Heart right ventricle (tissue), 16 donors: ENCODE results near the gene C3orf52. TPM values are rescaled to one million over a fixed set of nuclear protein-coding genes. Genes with fewer than 3 reads are reported as not detected.
"Not testable (repeated sequence)": the region's sequence is repeated elsewhere in the genome, so short reads cannot be mapped to it uniquely, and the experiment has no call there.

Experiments used
- ATAC-seq, 8 donors: fragments of 200-7000 bp; cut with Tn5 transposase; one replicate each; pipeline ENCODE4 v1.9.1; 2020; ENCODE audit warnings: mild to moderate bottlenecking in 8 of 8, moderate library complexity in 8 of 8, moderate number of reproducible peaks in 1 of 8
- DNase-seq, 2 donors: peaks; one replicate each; pipeline ENCODE4 v3.0.0-alpha.2; 2020
- H3K27ac ChIP-seq, 10 donors: fragments of 200-600 bp; sonication (generic) in 2 of 10; one replicate each; pipeline versions ENCODE4 v1.5.0 to v1.8.0; 2020 to 2022; ENCODE audit warnings: mild to moderate bottlenecking in 3 of 10
- H3K27me3 ChIP-seq, 7 donors: fragments of 200-600 bp; one replicate each; pipeline ENCODE4 v1.8.0; 2021 to 2022; ENCODE audit warnings: mild to moderate bottlenecking in 2 of 7
- H3K36me3 ChIP-seq, 9 donors: fragments of 200-600 bp; sonication (generic) in 1 of 9; one replicate each; pipeline versions ENCODE4 v1.5.0 to v1.8.0; 2020 to 2022; ENCODE audit warnings: mild to moderate bottlenecking in 2 of 9
- H3K4me1 ChIP-seq, 9 donors: fragments of 200-600 bp; sonication (generic) in 1 of 9; one replicate each; pipeline versions ENCODE4 v1.5.0 to v1.8.0; 2020 to 2022; ENCODE audit warnings: mild to moderate bottlenecking in 4 of 9
- H3K4me3 ChIP-seq, 10 donors: fragments of 200-600 bp; sonication (generic) in 2 of 10; one replicate each; pipeline versions ENCODE4 v1.5.0 to v1.8.0; 2020 to 2022; ENCODE audit warnings: mild to moderate bottlenecking in 7 of 10, moderate library complexity in 2 of 10
- H3K9me3 ChIP-seq, 11 donors: fragments of 200-600 bp in 10 of 11; sonication (generic) in 2 of 11; one replicate each; pipeline versions ENCODE4 v1.5.0 to v1.8.0; 2013 to 2022; ENCODE audit warnings: mild to moderate bottlenecking in 2 of 11, control low read depth in 1 of 11, moderate library complexity in 1 of 11
- CTCF ChIP-seq, 9 donors: fragments of 200-600 bp; sonication (generic) in 2 of 9; IDR thresholded peaks; one replicate each; pipeline versions ENCODE4 v1.5.0 to v1.8.0; 2021 to 2022; ENCODE audit warnings: antibody characterized with exemption in 9 of 9, mild to moderate bottlenecking in 5 of 9, moderate library complexity in 1 of 9
- WGBS, 2 donors: extraction: QIAGEN DNeasy Blood & Tissue Kit; methylation state at CpG; one replicate each; pipeline ENCODE4 v1.1.7; 2013; ENCODE audit warnings: inconsistent platforms in 1 of 2; 5-methylcytosine and 5-hydroxymethylcytosine counted together
- intact Hi-C, 10 donors: fragments of 100-400 bp; cut with DNase I; formaldehyde crosslinking; loops; one replicate each; pipeline versions ENCODE4 v1.11.1 to v1.14.2; 2022
- polyA plus RNA-seq, 2 donors: library from polyadenylated mRNA; stranded (reverse); fragments of 200-250 nt; gene quantifications; one replicate each; pipeline ENCODE4 v1.2.3, GENCODE V29; 2013
- total RNA-seq, 10 donors: library from RNA; stranded (reverse); fragmentation: NEBNext Ultra II Directional in 3 of 10; extraction: Animal tissue kit (Norgen Biotek cat#: 25700) in 3 of 10; gene quantifications; one replicate each; pipeline versions ENCODE4 v1.2.1 to v1.2.4, GENCODE V29; 2021 to 2023
- donor health status: Arrhythmogenic right ventricular cardiomyopathy.
- donor health status: ischemic (EF 13 %, LVEDD 7.1; RV severe dilation, severe dysfunction).
- donor health status: healthy with polysubstance abuse.
- donor health status: DM: no; HTN: yes; CAD: no.
- donor health status: DM: no; HTN: no; CAD: no.
- donor health status: ischemic (EF 25% LVEDD 6.9; RV normal size, moderate dysfunction).
- donor health status: ischemic (EF 25% LVEDD 5.7; RV mildly dilated, moderate dysfunction).
- donor health status: healthy.
- donor health status: DM: yes; HTN: yes; CAD: no.
- donor health status: Ischemic cardiomyopathy.
- donor health status: ischemic (EF 35%, LVEDD 5.7; RV mildly dilated, moderate dysfunction).
- donor health status: nonischemic (EF 11% LVEDD 7.7; RV severe dilation, severe dysfunction).
- donor health status: DM: yes; HTN: yes; CAD: no.
- donor health status: PGD.
- donor health status: ischemic (EF 29% LVEDD 5.4; RV normal size, mild dysfunction).
- donor health status: nonischemic (EF 23%, LVEDD 6.1; RV moderate dilation, normal function).

Gene C3orf52
- total and polyA plus RNA-seq, 12 donors, result 3.1 to 9.8 (median 5.0) TPM

- no peak for ATAC-seq
- Histone ChIP-seq H3K9me3 (no peaks in the 10 kb centered on the region), H3K4me1 (no peaks in the 10 kb centered on the region), H3K27ac (no peak overlapping the region), H3K27me3 (no peaks in the 10 kb centered on the region), H3K4me3 (no peak overlapping the region), H3K36me3 (no peaks in the 10 kb centered on the region)
- no peak for DNase-seq
- intact Hi-C loops, result no loop called here
- WGBS, 2 donors, result 61 to 66% methylated on average over 3 of the region's 3 CpGs
- no peak for TF ChIP-seq CTCF (IDR thresholded peaks at IDR 0.05)
These were observed 25.0 kb upstream of the C3orf52 start for GRCh38 chr3:112061152-112061551.

GRCh38 chr3:112072387-112073060 lies 13.7 kb upstream of the C3orf52 start:
- intact Hi-C loops, ATAC-seq, H3K27ac ChIP-seq, DNase-seq, H3K36me3 ChIP-seq, H3K4me3 ChIP-seq, H3K27me3 ChIP-seq, H3K4me1 ChIP-seq, H3K9me3 ChIP-seq: not testable (repeated sequence)
- WGBS, 2 donors, result 78 to 81% methylated on average over 8 of the region's 8 CpGs

GRCh38 chr3:112074006-112074405 lies 12.2 kb upstream of the C3orf52 start:
- no peak overlapping the region for H3K4me3 ChIP-seq
- intact Hi-C loops, result no loop called here
- peaks cover 0 to 10% (median 0%) of the 10 kb centered on the region in 9 donors for H3K4me1 ChIP-seq
- H3K27me3 ChIP-seq, result peaks cover 0 to 7% (median 0%) of the 10 kb centered on the region in 7 donors
- H3K9me3 ChIP-seq, result no peaks in the 10 kb centered on the region
- no peak for ATAC-seq
- no peak overlapping the region for H3K27ac ChIP-seq
- WGBS, 2 donors, result 89 to 91% methylated on average over 2 of the region's 2 CpGs
- TF ChIP-seq CTCF (IDR thresholded peaks at IDR 0.05), result no peak
- H3K36me3 ChIP-seq, result no peaks in the 10 kb centered on the region
- DNase-seq, result no peak

GRCh38 chr3:112074616-112075497 lies 11.3 kb upstream of the C3orf52 start:
- ATAC-seq (peak in 6 of 8 donors; percentile 50 to 75 (median 61)), DNase-seq (no peak)
- no peak overlapping the region for H3K4me3 ChIP-seq
- peaks cover 0 to 7% (median 0%) of the 10 kb centered on the region in 7 donors for H3K27me3 ChIP-seq
- H3K9me3 ChIP-seq, result no peaks in the 10 kb centered on the region
- H3K36me3 ChIP-seq, result no peaks in the 10 kb centered on the region
- H3K27ac ChIP-seq, result no peak overlapping the region
- H3K4me1 ChIP-seq, result peaks cover 0 to 10% (median 0%) of the 10 kb centered on the region in 9 donors
- WGBS, 2 donors, result 42 to 60% methylated on average over 6 of the region's 6 CpGs
- intact Hi-C loops, result no loop called here
- no peak for TF ChIP-seq CTCF (IDR thresholded peaks at IDR 0.05)
